ENCODE measurements around the gene ADNP. TPM values are rescaled to one million over a fixed set of nuclear protein-coding genes. Genes with fewer than 3 reads are reported as not detected.
A peak's percentile ranks its signal among the peaks of the same experiment; 100 is the strongest.

ADNP gene
- total and polyA plus RNA-seq, 2 of the 13 experiments (the other 11 are each of a cell fraction or from before 2014, with no cell fraction given) = 21.0 to 21.5 TPM

GRCh38 chr20:50929299-50930138 lies 1.7 kb downstream of the ADNP start (continued):
- TF ChIP-seq JUND (CRISPR knock-in tag; IDR thresholded peaks at IDR 0.05) (no peak), ZNF431 (CRISPR knock-in tag; IDR thresholded peaks at IDR 0.05; ENCODE audit: borderline replicate concordance, low read depth) (peak; percentile 39; the same call in 1 of the 2 replicates), ZNF850 (CRISPR knock-in tag; conservative IDR thresholded peaks at IDR 0.05) (no peak), RNF2 (conservative IDR thresholded peaks at IDR 0.05; ENCODE audit: low read depth) (no peak), KDM5B (CRISPR knock-in tag; IDR thresholded peaks at IDR 0.05; ENCODE audit: borderline replicate concordance) (peak; percentile 74; the same call in 1 of the 2 replicates), DBP (CRISPR knock-in tag; IDR thresholded peaks at IDR 0.05; ENCODE audit: not compliant biosample characterization) (no peak), ZBTB7A (CRISPR knock-in tag; IDR thresholded peaks at IDR 0.05) (peak; percentile 69; the same call in 1 of the 2 replicates), CREBL2 (CRISPR knock-in tag; IDR thresholded peaks at IDR 0.05; ENCODE audit: borderline replicate concordance) (no peak), PAXIP1 (CRISPR knock-in tag; conservative IDR thresholded peaks at IDR 0.05) (peak; percentile 54), ZBTB1 (CRISPR knock-in tag; IDR thresholded peaks at IDR 0.05; ENCODE audit: borderline replicate concordance) (no peak), MXD1 (CRISPR knock-in tag; IDR thresholded peaks at IDR 0.05) (no peak), KLF12 (CRISPR knock-in tag; IDR thresholded peaks at IDR 0.05; ENCODE audit: borderline replicate concordance) (no peak), ZNF576 (CRISPR knock-in tag; IDR thresholded peaks at IDR 0.05) (no peak), NONO (IDR thresholded peaks at IDR 0.05) (no peak), NONO (CRISPR knock-in tag; conservative IDR thresholded peaks at IDR 0.05) (peak; percentile 97), ZNF674 (CRISPR knock-in tag; IDR thresholded peaks at IDR 0.05; ENCODE audit: low read depth) (no peak), NR2F2 (IDR thresholded peaks at IDR 0.05; ENCODE audit: borderline replicate concordance, low read depth) (peak; percentile 64; the same call in 1 of the 2 replicates), POLR2G (IDR thresholded peaks at IDR 0.05; ENCODE audit: low read depth, low read length) (no peak; the same call in 1 of the 2 replicates), ZNF563 (CRISPR knock-in tag; IDR thresholded peaks at IDR 0.05) (peak; percentile 51; the same call in 1 of the 2 replicates), ZNF879 (CRISPR knock-in tag; IDR thresholded peaks at IDR 0.05) (peak; percentile 78; the same call in 1 of the 2 replicates), WIZ (CRISPR knock-in tag; IDR thresholded peaks at IDR 0.05) (no peak), ADNP (CRISPR knock-in tag; IDR thresholded peaks at IDR 0.05) (peak; percentile 96)
- TF ChIP-seq, protein P1, sequence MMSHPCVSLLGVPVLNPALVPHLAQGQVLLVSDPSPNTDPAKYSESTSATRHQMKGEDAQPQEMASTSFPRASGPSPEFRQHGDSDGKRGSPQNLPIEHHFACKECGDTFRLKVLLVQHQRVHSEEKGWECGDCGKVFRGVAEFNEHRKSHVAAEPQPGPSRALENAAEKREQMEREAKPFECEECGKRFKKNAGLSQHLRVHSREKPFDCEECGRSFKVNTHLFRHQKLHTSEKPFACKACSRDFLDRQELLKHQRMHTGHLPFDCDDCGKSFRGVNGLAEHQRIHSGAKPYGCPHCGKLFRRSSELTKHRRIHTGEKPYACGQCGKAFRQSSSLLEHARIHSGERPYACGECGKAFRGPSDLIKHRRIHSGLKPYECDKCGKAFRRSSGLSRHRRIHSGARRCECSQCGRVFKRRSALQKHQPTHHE (CRISPR knock-in tag; IDR thresholded peaks at IDR 0.05; ENCODE audit: borderline replicate concordance) = no peak

All from HepG2 (cell line).